A673 (cell line): ENCODE data around the gene CHMP1A. TPM values are rescaled to one million over a fixed set of nuclear protein-coding genes. Genes with fewer than 3 reads are reported as not detected.
"Not testable (repeated sequence)": the region's sequence is repeated elsewhere in the genome, so short reads cannot be mapped to it uniquely, and the experiment has no call there.

ENCODE experiments used
- BruUV-seq: library from RNA; stranded (reverse); fragments of 400-500 nt; replicated peaks from 2 replicates; lab custom pipeline; 2021; lab: Mats Ljungman, UMichigan
- CTCF ChIA-PET: fragments of 300-600 bp; sonication (Branson Sonifier 250); formaldehyde crosslinking; loops from one replicate; lab custom pipeline; 2022; ENCODE audit warnings: antibody characterized with exemption; lab: Charles Lee
- POLR2A ChIA-PET: fragments of 300-600 bp; sonication (Branson Sonifier 250); formaldehyde crosslinking; loops from one replicate; lab custom pipeline; 2022; ENCODE audit warnings: antibody characterized with exemption; ENCODE audit not compliant: low non-redundant PET; lab: Charles Lee
- DNase-seq: peaks from one replicate; pipeline ENCODE4 v3.0.0-alpha.2; 2015; ENCODE audit warnings: low spot score
- H3K27ac ChIP-seq: fragments of 200-600 bp; sonication (generic); 2 replicates; pipeline ENCODE4 v1.5.1; 2016; ENCODE audit warnings: mixed run types, low read depth, mild to moderate bottlenecking, mixed read lengths, antibody characterized with exemption, low read length; ENCODE audit not compliant: poor library complexity, severe bottlenecking
- H3K27me3 ChIP-seq: fragments of 200-600 bp; sonication (generic); replicated peaks from 2 replicates; pipeline ENCODE4 v1.6.1; 2017; ENCODE audit warnings: mixed run types, low read depth, mild to moderate bottlenecking, mixed read lengths, antibody characterized with exemption, low read length; ENCODE audit not compliant: insufficient read depth, poor library complexity
- H3K36me3 ChIP-seq: fragments of 200-600 bp; sonication (generic); 2 replicates; pipeline ENCODE4 v1.6.1; 2016; ENCODE audit warnings: mixed run types, mild to moderate bottlenecking, mixed read lengths, antibody characterized with exemption, low read length; ENCODE audit not compliant: insufficient read depth, poor library complexity, severe bottlenecking
- H3K4me1 ChIP-seq: fragments of 200-600 bp; sonication (generic); 2 replicates; pipeline ENCODE4 v1.6.1; 2017; ENCODE audit warnings: mixed run types, mild to moderate bottlenecking, mixed read lengths, antibody characterized with exemption, low read length; ENCODE audit not compliant: insufficient read depth, poor library complexity, severe bottlenecking
- H3K4me3 ChIP-seq: fragments of 200-600 bp; sonication (generic); 2 replicates; pipeline ENCODE4 v1.5.1; 2016; ENCODE audit warnings: low read depth, mixed run types, mild to moderate bottlenecking, mixed read lengths, low read length; ENCODE audit not compliant: poor library complexity, severe bottlenecking
- H3K9me3 ChIP-seq: fragments of 200-600 bp; sonication (generic); 2 replicates; pipeline ENCODE4 v1.6.1; 2016; ENCODE audit warnings: mixed run types, low read depth, mild to moderate bottlenecking, mixed read lengths, antibody characterized with exemption, low read length; ENCODE audit not compliant: poor library complexity, severe bottlenecking
- EZH2 ChIP-seq: fragments of 200-600 bp; sonication (generic); IDR thresholded peaks from 2 replicates; pipeline ENCODE4 v1.6.1; 2017; ENCODE audit warnings: borderline replicate concordance, low read depth, mild to moderate bottlenecking, mixed read lengths, antibody characterized with exemption, low read length; ENCODE audit not compliant: poor library complexity, severe bottlenecking
- intact Hi-C: fragments of 100-400 bp; cut with micrococcal nuclease; formaldehyde crosslinking; loops from one replicate; pipeline ENCODE4 v1.10.0; 2022; ENCODE audit not compliant: unreplicated experiment
- total RNA-seq: library from RNA; stranded (reverse); gene quantifications from 2 replicates; pipeline ENCODE4 v1.2.3, GENCODE V29; 2021
- TF ChIP-seq, protein P1 (sequence below): fragments of 300-800, 200-600 bp; sonication (generic); conservative IDR thresholded peaks from 2 replicates; pipeline ENCODE4 v1.5.1; 2017; ENCODE audit warnings: low read depth, mild to moderate bottlenecking, antibody characterized with exemption, low read length, moderate library complexity, mixed read lengths

Gene CHMP1A
- total RNA-seq, 1 experiment from 2014 or later: 110 TPM

DNA sequence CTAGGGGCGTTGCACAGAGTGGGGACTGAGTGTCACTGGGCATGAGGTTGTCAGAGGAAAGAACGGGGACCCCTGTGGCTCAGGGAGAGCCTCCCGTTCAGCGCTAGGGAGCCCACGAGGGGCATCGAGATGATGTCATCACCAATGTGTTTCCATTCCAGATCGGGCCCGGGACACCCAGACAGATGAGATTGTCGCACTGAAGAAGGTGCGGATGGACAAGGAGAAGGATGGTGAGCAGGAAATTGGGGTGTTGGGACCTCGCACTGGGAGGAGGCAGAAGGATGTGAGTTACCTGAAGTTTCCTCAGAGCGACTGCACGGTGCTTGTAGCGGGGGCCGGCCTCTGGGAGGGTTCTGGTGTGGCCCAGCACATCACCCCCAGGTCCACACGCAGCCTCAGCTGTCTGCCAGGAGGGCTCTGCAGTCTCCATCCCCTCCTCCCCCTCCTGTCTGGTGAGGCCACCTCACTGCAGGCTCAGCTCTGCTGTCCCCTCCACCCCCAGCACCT lies 32.9 kb upstream of the CHMP1A start:
- Histone ChIP-seq H3K4me3 (no peak overlapping the region), H3K27ac (no peak overlapping the region), H3K4me1 (peaks cover 7% of the 10 kb centered on the region), H3K9me3 (no peaks in the 10 kb centered on the region), H3K36me3 (peaks cover 59% of the 10 kb centered on the region), H3K27me3 (no peaks in the 10 kb centered on the region)
- no TSS peak for BruUV-seq
- ChIA-PET POLR2A (interaction anchor here (0.6 kb wide), 1 partner anchor 22 kb away, joined by 9 read pairs; no protein-coding TSS in a partner anchor), CTCF (no interaction called here)
- no peak for DNase-seq
- intact Hi-C loops: no loop called here
- TF ChIP-seq, protein P1, sequence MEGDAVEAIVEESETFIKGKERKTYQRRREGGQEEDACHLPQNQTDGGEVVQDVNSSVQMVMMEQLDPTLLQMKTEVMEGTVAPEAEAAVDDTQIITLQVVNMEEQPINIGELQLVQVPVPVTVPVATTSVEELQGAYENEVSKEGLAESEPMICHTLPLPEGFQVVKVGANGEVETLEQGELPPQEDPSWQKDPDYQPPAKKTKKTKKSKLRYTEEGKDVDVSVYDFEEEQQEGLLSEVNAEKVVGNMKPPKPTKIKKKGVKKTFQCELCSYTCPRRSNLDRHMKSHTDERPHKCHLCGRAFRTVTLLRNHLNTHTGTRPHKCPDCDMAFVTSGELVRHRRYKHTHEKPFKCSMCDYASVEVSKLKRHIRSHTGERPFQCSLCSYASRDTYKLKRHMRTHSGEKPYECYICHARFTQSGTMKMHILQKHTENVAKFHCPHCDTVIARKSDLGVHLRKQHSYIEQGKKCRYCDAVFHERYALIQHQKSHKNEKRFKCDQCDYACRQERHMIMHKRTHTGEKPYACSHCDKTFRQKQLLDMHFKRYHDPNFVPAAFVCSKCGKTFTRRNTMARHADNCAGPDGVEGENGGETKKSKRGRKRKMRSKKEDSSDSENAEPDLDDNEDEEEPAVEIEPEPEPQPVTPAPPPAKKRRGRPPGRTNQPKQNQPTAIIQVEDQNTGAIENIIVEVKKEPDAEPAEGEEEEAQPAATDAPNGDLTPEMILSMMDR: no peak
- no peak for TF ChIP-seq EZH2

DNA sequence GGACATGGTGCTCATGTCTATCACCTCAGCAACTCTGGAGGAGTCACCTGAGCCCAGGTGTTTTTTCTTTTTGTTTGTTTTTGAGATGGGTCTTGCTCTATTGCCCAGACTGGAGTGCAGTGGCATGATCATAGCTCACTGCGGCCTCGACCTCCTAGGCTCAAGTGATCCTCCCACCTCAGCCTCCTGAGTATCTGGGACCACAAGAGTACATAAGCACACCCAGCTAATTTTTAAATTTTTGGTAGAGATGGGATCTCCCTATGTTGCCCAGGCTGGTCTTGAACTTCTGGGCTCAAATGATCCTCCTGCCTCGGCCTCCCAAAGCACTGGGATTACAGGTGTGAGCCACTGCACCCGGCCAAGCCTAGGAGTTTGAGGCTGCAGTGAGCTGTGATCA lies 32.1 kb upstream of the CHMP1A start:
- POLR2A ChIA-PET: interaction anchor here (0.7 kb wide), 1 partner anchor 11 kb away, joined by 3 read pairs; no protein-coding TSS in a partner anchor
- H3K4me1 ChIP-seq, H3K27me3 ChIP-seq, H3K9me3 ChIP-seq, DNase-seq, H3K4me3 ChIP-seq, CTCF ChIA-PET, intact Hi-C loops, BruUV-seq, H3K27ac ChIP-seq: not testable (repeated sequence)
- peaks cover 53% of the 10 kb centered on the region for H3K36me3 ChIP-seq

DNA sequence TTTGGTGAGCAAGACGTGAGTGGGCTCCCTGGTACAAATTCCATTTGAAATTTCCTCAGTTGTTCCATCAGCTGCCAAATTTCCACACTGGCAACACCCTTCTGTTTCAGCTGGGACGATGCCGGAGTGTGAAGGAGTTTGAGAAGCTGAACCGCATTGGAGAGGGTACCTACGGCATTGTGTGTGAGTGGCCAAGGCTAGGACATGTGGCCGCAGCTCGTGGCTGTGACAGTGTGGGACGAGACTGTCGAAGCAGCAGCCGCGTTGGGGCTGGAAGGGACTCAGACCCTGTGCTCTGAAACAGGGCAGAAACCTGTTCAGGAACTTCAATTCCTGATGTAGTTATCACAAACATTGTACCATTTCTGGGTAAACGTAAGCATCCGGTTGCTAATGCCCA lies 31.6 kb upstream of the CHMP1A start:
- H3K4me1 ChIP-seq: peaks cover 7% of the 10 kb centered on the region
- H3K9me3 ChIP-seq: no peaks in the 10 kb centered on the region
- peaks cover 50% of the 10 kb centered on the region for H3K36me3 ChIP-seq
- ChIA-PET CTCF (no interaction called here), POLR2A (interaction anchor here (0.7 kb wide), 2 partner anchors 10 to 11 kb away, joined by 3 to 4 read pairs; no protein-coding TSS in a partner anchor)
- BruUV-seq: no TSS peak
- DNase-seq: no peak
- no peak for TF ChIP-seq EZH2
- TF ChIP-seq, protein P1: no peak
- H3K27me3 ChIP-seq: no peaks in the 10 kb centered on the region
- no peak overlapping the region for H3K4me3 ChIP-seq
- intact Hi-C loops: no loop called here
- no peak overlapping the region for H3K27ac ChIP-seq

DNA sequence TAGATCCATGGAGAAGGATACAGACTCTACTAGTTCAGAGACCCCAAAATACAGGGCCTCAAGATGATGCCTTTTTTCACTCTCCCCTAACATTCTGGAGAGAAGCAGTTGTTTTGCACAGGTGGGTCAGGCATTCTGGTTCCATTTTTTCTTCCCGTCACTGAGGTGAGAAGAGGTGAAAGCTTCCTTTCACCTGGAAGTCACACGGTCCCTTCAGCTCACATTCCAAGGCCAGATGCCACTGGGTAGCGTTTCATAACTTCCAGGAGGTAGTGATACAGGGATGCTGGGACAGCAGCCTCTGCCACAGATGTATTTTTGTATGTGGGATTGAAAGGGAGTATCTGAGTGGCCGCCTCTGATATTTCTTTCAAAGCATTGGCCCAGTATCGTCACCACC lies 30.9 kb upstream of the CHMP1A start:
- Histone ChIP-seq H3K4me1 (peaks cover 7% of the 10 kb centered on the region), H3K36me3 (peaks cover 43% of the 10 kb centered on the region), H3K27ac (no peak overlapping the region), H3K9me3 (no peaks in the 10 kb centered on the region), H3K4me3 (no peak overlapping the region), H3K27me3 (no peaks in the 10 kb centered on the region)
- DNase-seq: no peak
- intact Hi-C loops: no loop called here
- ChIA-PET CTCF (no interaction called here), POLR2A (interaction anchor here (0.7 kb wide), 1 partner anchor 11 kb away, joined by 4 read pairs; no protein-coding TSS in a partner anchor)
- no TSS peak for BruUV-seq
- TF ChIP-seq EZH2: no peak
- TF ChIP-seq, protein P1: no peak
